Skeletal muscle satellite cell (primary cell): Measurements from ENCODE around the gene EXOSC3.

Source experiments
- H3K27me3 ChIP-seq: 2 replicates; pipeline ENCODE4 v1.7.0; 2013; ENCODE audit warnings: low read length; ENCODE audit not compliant: control insufficient read depth, insufficient read depth
- H3K36me3 ChIP-seq: 2 replicates; pipeline ENCODE4 v1.7.0; 2013; ENCODE audit warnings: mild to moderate bottlenecking, control low read depth, low read length; ENCODE audit not compliant: insufficient read depth
- H3K4me1 ChIP-seq: 2 replicates; pipeline ENCODE4 v1.7.0; 2013; ENCODE audit warnings: low read length; ENCODE audit not compliant: control insufficient read depth, insufficient read depth
- H3K4me2 ChIP-seq: 2 replicates; pipeline ENCODE4 v1.7.0; 2013; ENCODE audit warnings: mild to moderate bottlenecking, low read length
- H3K4me3 ChIP-seq: 2 replicates; pipeline ENCODE4 v1.7.0; 2013; ENCODE audit warnings: low read length
- H3K9ac ChIP-seq: 2 replicates; pipeline ENCODE4 v1.7.0; 2013; ENCODE audit warnings: mild to moderate bottlenecking, low read depth, low read length, moderate library complexity
- H3K9me3 ChIP-seq: replicated peaks from 2 replicates; pipeline ENCODE4 v1.7.0; 2013; ENCODE audit warnings: mild to moderate bottlenecking, control low read depth, low read length

The EXOSC3 gene

GRCh38 chr9:37730256-37730655 is 54.6 kb downstream of the EXOSC3 start:
- Histone ChIP-seq H3K27me3 (peaks cover 40% of the 10 kb centered on the region), H3K4me2 (no peak overlapping the region), H3K4me3 (no peak overlapping the region), H3K4me1 (peaks cover 3% of the 10 kb centered on the region), H3K9ac (no peak overlapping the region), H3K36me3 (no peaks in the 10 kb centered on the region), H3K9me3 (no peaks in the 10 kb centered on the region)
